ENCODE measurements around the gene SIVA1. TPM values are rescaled to one million over a fixed set of nuclear protein-coding genes. Genes with fewer than 3 reads are reported as not detected.
A peak's percentile ranks its signal among the peaks of the same experiment; 100 is the strongest.

SIVA1 gene
- total and polyA plus RNA-seq, 2 of the 8 experiments (the other 6 are each of a cell fraction or from before 2014, with no cell fraction given): 123 to 589 TPM

DNA sequence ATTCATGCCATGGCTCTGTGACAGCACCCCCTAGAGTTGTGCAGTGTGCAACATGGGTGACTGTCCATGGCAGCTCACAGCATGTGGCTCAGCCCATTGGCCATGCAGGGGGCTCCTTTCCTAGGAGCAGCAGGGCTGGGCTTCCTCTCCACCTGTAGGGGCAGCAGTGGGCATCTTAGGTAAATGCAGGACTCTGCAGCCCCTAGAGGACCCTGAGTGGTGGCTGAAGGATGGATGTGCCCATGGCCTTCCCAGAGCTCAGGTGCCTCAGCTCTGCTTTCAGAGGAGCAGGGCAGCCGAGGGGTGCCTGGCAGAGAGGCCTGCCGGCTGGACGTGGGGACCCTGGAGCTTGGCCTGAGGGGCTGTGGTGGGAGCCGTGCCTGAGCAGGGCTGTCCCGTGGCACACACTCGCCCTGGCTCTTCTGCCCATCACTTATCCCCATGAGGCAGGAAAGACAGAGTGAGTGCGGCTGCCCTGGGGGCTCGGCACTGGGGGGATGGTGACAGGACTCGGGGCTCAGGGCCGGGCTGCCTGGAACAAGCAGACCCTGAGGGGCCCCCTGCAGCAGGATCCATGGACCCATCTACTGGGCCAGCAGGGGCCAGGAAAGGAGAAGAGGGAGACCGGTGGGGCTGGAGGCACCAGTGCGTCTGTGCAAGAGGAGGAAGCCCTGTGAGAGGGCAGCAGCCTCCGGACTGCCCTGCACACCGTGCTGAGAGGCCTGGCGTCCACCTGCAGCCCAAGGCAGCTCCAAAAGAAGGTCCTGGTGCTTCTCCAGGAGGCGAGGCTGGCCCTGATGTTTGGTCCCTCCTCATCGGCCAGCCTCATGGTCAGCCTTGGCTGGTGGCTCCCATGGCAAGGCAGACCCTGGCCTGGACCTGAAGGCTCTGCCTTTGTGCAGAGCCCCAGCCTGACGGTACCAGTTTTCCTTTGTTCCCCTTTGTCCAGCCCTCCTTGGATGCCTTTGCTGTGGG, 21.3 kb upstream of the SIVA1 start (continued):
- TF ChIP-seq RAD21 (IDR thresholded peaks at IDR 0.05 in 1 of 2, conservative IDR thresholded peaks at IDR 0.05 in 1 of 2; ENCODE audit: low read depth in 2 of 2, low read length in 2 of 2): peak; percentile 38 to 62
- TF ChIP-seq MAFK (IDR thresholded peaks at IDR 0.05; ENCODE audit: low read depth, low read length): no peak
- TF ChIP-seq TBP (IDR thresholded peaks at IDR 0.05; ENCODE audit: low read depth, low read length): no peak
- no peak for TF ChIP-seq TCF12 (IDR thresholded peaks at IDR 0.05; ENCODE audit: low read depth, low read length)
- TF ChIP-seq, protein P1, sequence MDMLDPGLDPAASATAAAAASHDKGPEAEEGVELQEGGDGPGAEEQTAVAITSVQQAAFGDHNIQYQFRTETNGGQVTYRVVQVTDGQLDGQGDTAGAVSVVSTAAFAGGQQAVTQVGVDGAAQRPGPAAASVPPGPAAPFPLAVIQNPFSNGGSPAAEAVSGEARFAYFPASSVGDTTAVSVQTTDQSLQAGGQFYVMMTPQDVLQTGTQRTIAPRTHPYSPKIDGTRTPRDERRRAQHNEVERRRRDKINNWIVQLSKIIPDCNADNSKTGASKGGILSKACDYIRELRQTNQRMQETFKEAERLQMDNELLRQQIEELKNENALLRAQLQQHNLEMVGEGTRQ (IDR thresholded peaks at IDR 0.05; ENCODE audit: low read length): no peak
- no peak for TF ChIP-seq CREB1 (IDR thresholded peaks at IDR 0.05)
- TF ChIP-seq RNF2 (IDR thresholded peaks at IDR 0.05; ENCODE audit: borderline replicate concordance, low read depth, low read length, missing control alignments, poor library complexity, severe bottlenecking): no peak
- no peak for TF ChIP-seq SIX5 (IDR thresholded peaks at IDR 0.05; ENCODE audit: low read depth, low read length)
- TF ChIP-seq EZH2 (IDR thresholded peaks at IDR 0.05; ENCODE audit: low read depth, low read length, severe bottlenecking): no peak
- no peak for TF ChIP-seq HDAC6 (IDR thresholded peaks at IDR 0.05; ENCODE audit: low read depth, low read length)
- TF ChIP-seq KDM4A (IDR thresholded peaks at IDR 0.05; ENCODE audit: low read depth, low read length, severe bottlenecking): no peak
- no peak for TF ChIP-seq NRF1 (IDR thresholded peaks at IDR 0.05; ENCODE audit: low read depth, low read length)
- no peak for TF ChIP-seq RXRA (IDR thresholded peaks at IDR 0.05; ENCODE audit: insufficient read depth, low read depth, low read length)
- TF ChIP-seq, protein P2, sequence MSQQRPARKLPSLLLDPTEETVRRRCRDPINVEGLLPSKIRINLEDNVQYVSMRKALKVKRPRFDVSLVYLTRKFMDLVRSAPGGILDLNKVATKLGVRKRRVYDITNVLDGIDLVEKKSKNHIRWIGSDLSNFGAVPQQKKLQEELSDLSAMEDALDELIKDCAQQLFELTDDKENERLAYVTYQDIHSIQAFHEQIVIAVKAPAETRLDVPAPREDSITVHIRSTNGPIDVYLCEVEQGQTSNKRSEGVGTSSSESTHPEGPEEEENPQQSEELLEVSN (IDR thresholded peaks at IDR 0.05): no peak
- TF ChIP-seq EP300 (IDR thresholded peaks at IDR 0.05; ENCODE audit: borderline replicate concordance in 1 of 2, low read depth in 2 of 2, low read length in 2 of 2): 0 out of 3 replicates have a peak, but pooled peaks of 1 of the 2 experiments have one; percentile 13
- TF ChIP-seq POLR2A (IDR thresholded peaks at IDR 0.05; ENCODE audit: control extremely low read depth in 1 of 2, low read depth in 2 of 2, low read length in 2 of 2): no peak
- TF ChIP-seq POU5F1 (IDR thresholded peaks at IDR 0.05; ENCODE audit: low read depth, low read length): no peak
- TF ChIP-seq BACH1 (IDR thresholded peaks at IDR 0.05; ENCODE audit: low read length): no peak
- TF ChIP-seq SIN3A (conservative IDR thresholded peaks at IDR 0.05 in 1 of 2, IDR thresholded peaks at IDR 0.05 in 1 of 2; ENCODE audit: low read depth in 1 of 2, low read length in 2 of 2): no peak
- no peak for TF ChIP-seq EGR1 (IDR thresholded peaks at IDR 0.05; ENCODE audit: borderline replicate concordance, low read depth, low read length)
- no peak; the same call in 1 of the 2 replicates for TF ChIP-seq GABPA (IDR thresholded peaks at IDR 0.05; ENCODE audit: borderline replicate concordance, insufficient read depth, low read length)
